Subcutaneous abdominal adipose tissue (tissue), 5 donors: ENCODE results near the gene PC.
"Not testable (repeated sequence)": the region's sequence is repeated elsewhere in the genome, so short reads cannot be mapped to it uniquely, and the experiment has no call there.

Source experiments
- H3K27ac ChIP-seq: one replicate; pipeline ENCODE4 v1.7.0; 2013; ENCODE audit warnings: low read depth, mild to moderate bottlenecking, inconsistent platforms, low read length, moderate library complexity
- H3K27me3 ChIP-seq, 5 donors: one replicate each; pipeline ENCODE4 v1.7.0; 2013; ENCODE audit warnings: low read length in 5 of 5, inconsistent platforms in 1 of 5; ENCODE audit not compliant: control insufficient read depth in 5 of 5, insufficient read depth in 4 of 5
- H3K36me3 ChIP-seq, 5 donors: one replicate each; pipeline ENCODE4 v1.7.0; 2013; ENCODE audit warnings: low read length in 5 of 5; ENCODE audit not compliant: control insufficient read depth in 5 of 5, insufficient read depth in 5 of 5
- H3K4me1 ChIP-seq, 5 donors: one replicate each; pipeline ENCODE4 v1.7.0; 2013; ENCODE audit warnings: low read length in 5 of 5, mild to moderate bottlenecking in 3 of 5, moderate library complexity in 1 of 5; ENCODE audit not compliant: control insufficient read depth in 5 of 5, insufficient read depth in 5 of 5
- H3K4me3 ChIP-seq, 5 donors: one replicate each; pipeline ENCODE4 v1.7.0; 2013; ENCODE audit warnings: low read length in 5 of 5, low read depth in 1 of 5
- H3K9ac ChIP-seq, 5 donors: one replicate each; pipeline ENCODE4 v1.7.0; 2013; ENCODE audit warnings: low read length in 5 of 5, mild to moderate bottlenecking in 4 of 5, moderate library complexity in 3 of 5
- H3K9me3 ChIP-seq, 5 donors: one replicate each; pipeline ENCODE4 v1.7.0; 2013; ENCODE audit warnings: low read length in 5 of 5; ENCODE audit not compliant: control insufficient read depth in 5 of 5
- donor health status: healthy.
- donor health status: healthy.
- donor health status: healthy.
- donor health status: healthy.
- donor health status: healthy.

Gene PC

GRCh38 chr11:66842501-66842895, 115.7 kb downstream of the PC start:
- peak overlapping the region; percentile 94 to 97 (median 96) for H3K9ac ChIP-seq
- H3K36me3 ChIP-seq: peaks cover 0 to 46% (median 28%) of the 10 kb centered on the region in 5 donors
- H3K27ac ChIP-seq: peak overlapping the region; percentile 79
- H3K9me3 ChIP-seq: no peaks in the 10 kb centered on the region
- no peaks in the 10 kb centered on the region for H3K27me3 ChIP-seq
- peak overlapping the region; percentile 74 to 96 (median 95) for H3K4me3 ChIP-seq
- peaks cover 11 to 36% (median 35%) of the 10 kb centered on the region in 5 donors for H3K4me1 ChIP-seq

- Histone ChIP-seq H3K4me1 (peaks cover 11 to 36% (median 34%) of the 10 kb centered on the region in 5 donors), H3K9me3 (no peaks in the 10 kb centered on the region), H3K4me3 (peak overlapping the region; percentile 74 to 96 (median 95)), H3K27me3 (no peaks in the 10 kb centered on the region), H3K36me3 (peaks cover 0 to 42% (median 24%) of the 10 kb centered on the region in 5 donors), H3K27ac (peak overlapping the region; percentile 79), H3K9ac (peak overlapping the region; percentile 94 to 97 (median 96))
Measured at GRCh38 chr11:66841861-66842260, 116.3 kb downstream of the PC start.

DNA sequence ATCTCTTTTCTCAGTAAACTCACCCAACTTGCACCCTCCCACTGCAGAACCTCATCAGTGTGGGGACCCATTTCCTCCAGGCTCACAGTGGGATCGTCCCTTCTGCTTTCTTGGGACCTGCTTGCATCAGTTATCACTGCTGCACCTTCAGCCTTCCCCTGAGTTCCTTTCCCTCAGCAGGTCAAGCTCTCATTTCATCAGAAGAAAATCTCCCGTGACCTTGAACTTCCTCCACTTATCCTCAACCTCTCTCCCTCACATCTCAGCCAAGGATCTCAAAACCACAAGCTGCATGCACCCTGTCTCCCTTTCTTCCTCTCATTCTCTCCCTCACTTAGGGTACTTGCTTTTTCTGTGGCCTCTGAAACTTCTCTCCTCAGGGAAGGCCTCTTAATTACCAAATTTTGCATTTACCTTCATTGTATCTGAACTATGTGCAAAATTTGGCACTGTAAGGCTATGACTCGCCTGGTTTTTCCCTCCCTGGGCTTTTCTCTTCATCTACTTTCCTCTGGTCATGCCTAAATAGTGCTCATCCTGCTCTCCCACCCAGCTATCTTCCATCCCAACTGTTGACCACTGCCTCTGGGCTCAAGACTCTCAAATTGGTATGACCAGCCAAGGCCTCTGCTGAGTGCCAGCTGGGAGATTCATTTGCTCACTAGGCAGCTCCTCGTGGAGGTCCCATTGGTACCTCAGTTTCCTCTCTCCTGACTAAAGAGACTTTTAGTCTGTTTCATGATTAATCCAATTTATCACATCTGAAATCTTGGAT, 117.7 kb downstream of the PC start:
- H3K36me3 ChIP-seq: peaks cover 0 to 29% (median 11%) of the 10 kb centered on the region in 5 donors
- H3K9ac ChIP-seq: no peak overlapping the region
- no peak overlapping the region for H3K27ac ChIP-seq

DNA sequence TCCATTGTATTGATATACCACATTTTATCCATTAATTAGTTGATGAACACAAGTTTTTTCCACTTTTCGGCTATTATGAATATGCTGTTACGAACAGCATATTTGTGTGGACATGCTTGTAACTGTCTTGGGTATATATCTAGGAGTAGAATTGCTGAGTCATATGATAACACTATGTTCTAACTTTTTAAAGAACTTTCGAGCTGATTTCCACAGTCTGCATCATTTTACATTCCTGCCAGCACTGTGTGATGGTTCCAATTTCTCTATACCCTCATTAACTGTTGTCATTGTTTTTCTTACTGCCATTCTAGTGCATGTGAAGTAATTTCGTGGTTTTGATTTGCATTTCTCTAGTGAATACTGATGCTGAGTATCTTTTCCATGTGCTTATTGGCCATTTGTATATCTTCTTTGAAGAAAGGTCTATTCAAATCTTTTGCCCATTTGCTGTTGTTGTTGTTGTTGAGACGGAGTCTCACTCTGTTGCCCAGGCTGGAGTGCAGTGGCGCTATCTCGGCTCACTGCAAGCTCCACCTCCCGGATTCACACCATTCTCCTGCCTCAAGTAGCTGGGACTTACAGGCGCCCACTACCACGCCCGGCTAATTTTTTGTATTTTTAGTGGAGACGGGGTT, 122.3 kb downstream of the PC start:
- peaks cover 0 to 20% (median 4%) of the 10 kb centered on the region in 5 donors for H3K36me3 ChIP-seq
- no peaks in the 10 kb centered on the region for H3K9me3 ChIP-seq
- H3K9ac ChIP-seq: no peak overlapping the region
- peaks cover 0 to 8% (median 3%) of the 10 kb centered on the region in 5 donors for H3K4me1 ChIP-seq
- H3K4me3 ChIP-seq: no peak overlapping the region
- no peak overlapping the region for H3K27ac ChIP-seq
- H3K27me3 ChIP-seq: no peaks in the 10 kb centered on the region

More for the DNA sequence above, 117.7 kb downstream of the PC start:
- H3K4me3 ChIP-seq: no peak overlapping the region
- H3K27me3 ChIP-seq: no peaks in the 10 kb centered on the region
- no peaks in the 10 kb centered on the region for H3K9me3 ChIP-seq
- peaks cover 11 to 39% (median 36%) of the 10 kb centered on the region in 5 donors for H3K4me1 ChIP-seq

- no peak overlapping the region for H3K9ac ChIP-seq
- H3K4me3 ChIP-seq: no peak overlapping the region
- peaks cover 0 to 16% (median 4%) of the 10 kb centered on the region in 5 donors for H3K36me3 ChIP-seq
- H3K4me1 ChIP-seq: peaks cover 0 to 5% (median 0%) of the 10 kb centered on the region in 5 donors
- H3K27ac ChIP-seq: no peak overlapping the region
- no peaks in the 10 kb centered on the region for H3K9me3 ChIP-seq
- H3K27me3 ChIP-seq: no peaks in the 10 kb centered on the region
Measured at GRCh38 chr11:66834943-66835342, 123.2 kb downstream of the PC start.

GRCh38 chr11:66834539-66834845, 123.7 kb downstream of the PC start:
- peaks cover 0 to 5% (median 0%) of the 10 kb centered on the region in 5 donors for H3K4me1 ChIP-seq
- H3K4me3 ChIP-seq: no peak overlapping the region
- H3K9me3 ChIP-seq: no peaks in the 10 kb centered on the region
- H3K9ac ChIP-seq: no peak overlapping the region
- peaks cover 0 to 13% (median 4%) of the 10 kb centered on the region in 5 donors for H3K36me3 ChIP-seq
- H3K27ac ChIP-seq: no peak overlapping the region
- H3K27me3 ChIP-seq: no peaks in the 10 kb centered on the region

GRCh38 chr11:66824573-66824972, 133.6 kb downstream of the PC start:
- H3K4me3 ChIP-seq, H3K27me3 ChIP-seq, H3K27ac ChIP-seq, H3K9ac ChIP-seq, H3K4me1 ChIP-seq, H3K36me3 ChIP-seq, H3K9me3 ChIP-seq: not testable (repeated sequence)

DNA sequence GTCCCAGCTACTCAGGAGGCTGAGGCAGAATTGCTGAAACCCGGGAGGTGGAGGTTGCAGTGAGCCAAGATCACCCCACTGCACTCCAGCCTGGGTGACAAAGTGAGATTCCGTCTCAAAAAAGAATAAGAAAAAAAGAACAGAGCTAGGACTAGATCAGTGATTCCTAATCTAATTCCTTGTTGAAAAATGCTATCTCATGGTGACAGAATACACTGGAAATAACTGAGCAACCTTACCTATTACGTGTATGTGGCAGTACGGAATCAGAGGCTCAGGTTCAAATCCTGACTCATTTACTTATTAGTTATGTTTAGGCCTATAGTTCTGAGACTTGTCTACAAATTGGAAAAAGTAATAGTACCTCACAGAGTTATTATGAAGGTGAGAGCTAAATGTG, 134.5 kb downstream of the PC start:
- Histone ChIP-seq H3K27me3 (no peaks in the 10 kb centered on the region), H3K9ac (no peak overlapping the region), H3K4me1 (no peaks in the 10 kb centered on the region), H3K27ac (no peak overlapping the region), H3K9me3 (no peaks in the 10 kb centered on the region), H3K4me3 (no peak overlapping the region), H3K36me3 (peaks cover 0 to 3% (median 0%) of the 10 kb centered on the region in 5 donors)

GRCh38 chr11:66820901-66821300, 137.3 kb downstream of the PC start:
- Histone ChIP-seq H3K27me3 (no peaks in the 10 kb centered on the region), H3K36me3 (peaks cover 0 to 4% (median 0%) of the 10 kb centered on the region in 5 donors), H3K9ac (no peak overlapping the region), H3K4me3 (no peak overlapping the region), H3K9me3 (no peaks in the 10 kb centered on the region), H3K4me1 (no peaks in the 10 kb centered on the region), H3K27ac (no peak overlapping the region)

DNA sequence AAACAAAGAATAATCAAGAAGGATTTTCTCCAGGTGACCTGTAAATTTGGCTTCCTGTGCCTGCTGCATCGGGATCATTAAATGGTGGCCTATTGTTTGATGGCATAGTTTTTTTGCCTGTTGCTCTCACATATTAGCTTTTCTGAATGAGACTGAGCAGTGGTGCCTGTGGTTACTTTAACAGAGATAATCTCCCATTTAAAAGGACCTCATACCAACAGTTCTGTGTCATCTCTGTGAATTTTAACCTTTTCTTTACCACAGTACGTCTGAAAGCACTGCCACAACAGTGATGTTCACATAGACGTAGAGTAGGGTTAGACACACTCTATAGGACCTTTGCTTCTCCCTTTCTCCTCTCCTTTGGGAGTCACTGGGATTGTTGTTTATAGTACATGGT, 137.8 kb downstream of the PC start:
- H3K27ac ChIP-seq: no peak overlapping the region
- H3K36me3 ChIP-seq: peaks cover 0 to 4% (median 0%) of the 10 kb centered on the region in 5 donors
- no peak overlapping the region for H3K4me3 ChIP-seq
- no peaks in the 10 kb centered on the region for H3K27me3 ChIP-seq
- H3K4me1 ChIP-seq: no peaks in the 10 kb centered on the region
- H3K9ac ChIP-seq: no peak overlapping the region
- H3K9me3 ChIP-seq: no peaks in the 10 kb centered on the region
